IPS-18c (cell line): ENCODE results near the gene CCDC93.
"Not testable (repeated sequence)": the region's sequence is repeated elsewhere in the genome, so short reads cannot be mapped to it uniquely, and the experiment has no call there.

Source experiments
- H3K4me3 ChIP-seq: 2 replicates; pipeline ENCODE4 v1.7.0; 2013; ENCODE audit warnings: low read depth, mild to moderate bottlenecking, low read length, moderate library complexity; ENCODE audit not compliant: insufficient read depth
- H3K9me3 ChIP-seq: one replicate; pipeline ENCODE4 v1.6.1; 2013; ENCODE audit warnings: mild to moderate bottlenecking, low read length, moderate library complexity; ENCODE audit not compliant: control insufficient read depth, insufficient read depth

The CCDC93 gene

GRCh38 chr2:118049140-118049815, 35.4 kb upstream of the CCDC93 start:
- H3K9me3 ChIP-seq = no peaks in the 10 kb centered on the region
- H3K4me3 ChIP-seq = no peak overlapping the region

GRCh38 chr2:118048401-118048800, 34.5 kb upstream of the CCDC93 start:
- Histone ChIP-seq H3K9me3 (no peaks in the 10 kb centered on the region), H3K4me3 (no peak overlapping the region)

GRCh38 chr2:118047380-118047826, 33.5 kb upstream of the CCDC93 start:
- Histone ChIP-seq H3K4me3 (no peak overlapping the region), H3K9me3 (no peaks in the 10 kb centered on the region)

GRCh38 chr2:118046634-118047210, 32.9 kb upstream of the CCDC93 start:
- Histone ChIP-seq H3K9me3 (no peaks in the 10 kb centered on the region), H3K4me3 (no peak overlapping the region)

GRCh38 chr2:118045286-118045685, 31.4 kb upstream of the CCDC93 start:
- no peak overlapping the region for H3K4me3 ChIP-seq
- H3K9me3 ChIP-seq = no peaks in the 10 kb centered on the region

DNA sequence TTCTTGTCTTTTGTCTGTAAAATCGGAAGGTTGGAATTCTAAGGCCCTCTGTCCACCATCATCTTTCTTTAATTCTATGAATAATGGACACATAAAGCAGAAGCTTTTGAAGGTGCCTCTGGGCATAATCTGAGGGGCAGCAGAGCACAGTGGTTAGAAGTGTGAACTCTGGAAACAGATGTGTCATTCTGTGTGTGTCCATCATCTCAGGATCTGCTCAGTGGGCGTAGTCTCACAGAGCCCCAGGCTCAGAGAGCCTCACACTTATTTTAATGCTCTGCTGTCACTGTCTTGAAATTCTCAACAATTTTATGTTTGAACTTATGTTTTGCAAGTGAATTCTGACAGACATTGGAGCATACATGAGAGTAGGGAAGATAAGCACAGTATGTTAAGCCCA, 31.0 kb upstream of the CCDC93 start:
- Histone ChIP-seq H3K9me3 (no peaks in the 10 kb centered on the region), H3K4me3 (no peak overlapping the region)

DNA sequence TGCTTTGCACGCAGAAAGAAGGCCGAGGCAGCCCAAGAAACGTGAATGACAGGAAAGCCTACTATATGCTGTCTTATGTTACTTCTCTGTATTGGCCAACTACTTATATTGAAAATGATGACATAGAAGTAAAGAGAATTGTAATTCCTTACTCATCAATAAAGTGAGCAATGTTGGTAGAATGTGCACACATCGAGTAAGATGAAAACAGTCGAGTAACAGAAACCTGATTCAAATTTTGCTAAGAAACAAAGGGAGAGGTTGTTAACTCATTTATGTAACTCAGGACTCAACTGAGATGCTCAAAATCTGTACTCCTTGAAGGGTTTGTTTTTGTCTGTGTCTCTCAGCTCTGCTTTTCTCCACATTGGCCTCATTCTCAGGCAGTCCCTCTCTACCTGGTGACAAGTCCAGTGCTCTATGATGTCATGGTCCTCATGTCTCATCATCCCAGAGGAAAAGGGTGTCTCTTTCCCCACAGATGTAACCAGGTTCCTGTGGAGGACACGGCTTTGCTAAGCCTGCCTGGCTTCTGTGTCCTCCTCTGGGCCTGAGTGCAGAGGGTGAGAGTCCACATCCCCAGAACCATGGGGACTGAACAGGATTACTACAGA, 30.3 kb upstream of the CCDC93 start:
- Histone ChIP-seq H3K4me3 (no peak overlapping the region), H3K9me3 (no peaks in the 10 kb centered on the region)

- Histone ChIP-seq H3K9me3 (no peaks in the 10 kb centered on the region), H3K4me3 (no peak overlapping the region)
Observed at GRCh38 chr2:118040891-118041290, 27.0 kb upstream of the CCDC93 start.

DNA sequence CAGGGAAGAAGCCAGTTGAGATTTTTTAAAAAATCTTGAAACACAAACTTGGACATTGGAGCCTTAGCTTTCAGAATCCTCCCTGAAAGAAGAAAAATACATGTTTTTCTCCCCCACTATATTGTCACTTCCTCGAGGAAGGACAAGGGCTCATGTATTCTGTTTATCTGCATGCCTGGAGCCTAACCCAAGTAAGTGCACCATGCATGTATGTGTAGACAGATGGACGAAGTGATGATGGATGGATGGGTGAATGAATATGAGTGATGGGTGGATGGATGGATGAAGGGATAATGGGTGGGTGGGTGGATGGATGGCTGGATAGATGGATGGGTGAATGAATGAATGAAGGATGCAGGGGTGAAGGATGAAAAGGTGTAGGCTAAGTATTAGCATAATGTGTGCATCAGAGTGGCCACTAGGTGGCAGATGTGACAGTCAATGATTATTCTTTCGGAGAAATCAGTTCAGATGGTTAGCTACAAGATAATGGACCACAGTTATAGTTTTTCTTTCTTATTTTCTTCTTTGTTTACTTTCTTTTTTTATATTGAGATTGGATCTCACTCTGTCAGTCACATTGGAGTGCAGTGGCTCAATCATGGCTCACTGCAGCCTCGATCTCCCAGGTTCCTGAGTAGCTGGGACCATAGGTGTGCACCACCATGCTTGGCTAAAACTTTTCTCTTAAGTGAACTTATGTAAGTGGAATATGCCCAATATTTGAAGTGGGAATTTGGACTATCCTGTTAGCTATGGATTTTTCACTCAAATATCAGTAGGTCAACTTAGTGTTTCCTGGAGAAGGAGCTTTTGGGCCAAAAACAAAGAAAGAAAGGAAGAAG, 18.5 kb upstream of the CCDC93 start:
- Histone ChIP-seq H3K9me3 (no peaks in the 10 kb centered on the region), H3K4me3 (no peak overlapping the region)

- H3K4me3 ChIP-seq = no peak overlapping the region
- H3K9me3 ChIP-seq = no peaks in the 10 kb centered on the region
Observed at GRCh38 chr2:118031566-118031965, 17.7 kb upstream of the CCDC93 start.

DNA sequence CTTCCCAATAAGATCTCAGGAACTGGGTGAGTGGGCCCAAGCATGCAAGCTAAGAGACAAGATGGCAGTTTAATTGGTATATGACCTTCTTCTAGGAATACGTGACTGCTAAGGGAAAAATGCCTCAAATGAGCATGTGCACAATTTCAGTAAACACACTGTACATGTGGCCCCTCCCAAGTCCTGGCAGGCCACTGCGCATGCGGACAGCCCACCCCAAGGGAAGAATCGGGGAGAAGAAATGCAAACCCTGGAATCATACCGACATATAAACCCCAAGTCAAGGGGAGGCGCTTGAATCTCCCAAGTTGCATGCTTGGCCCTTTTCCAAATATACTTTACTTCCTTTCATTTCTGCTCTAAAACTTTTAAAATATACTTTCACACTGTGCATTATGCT, 15.2 kb upstream of the CCDC93 start:
- H3K4me3 ChIP-seq = no peak overlapping the region
- no peaks in the 10 kb centered on the region for H3K9me3 ChIP-seq

DNA sequence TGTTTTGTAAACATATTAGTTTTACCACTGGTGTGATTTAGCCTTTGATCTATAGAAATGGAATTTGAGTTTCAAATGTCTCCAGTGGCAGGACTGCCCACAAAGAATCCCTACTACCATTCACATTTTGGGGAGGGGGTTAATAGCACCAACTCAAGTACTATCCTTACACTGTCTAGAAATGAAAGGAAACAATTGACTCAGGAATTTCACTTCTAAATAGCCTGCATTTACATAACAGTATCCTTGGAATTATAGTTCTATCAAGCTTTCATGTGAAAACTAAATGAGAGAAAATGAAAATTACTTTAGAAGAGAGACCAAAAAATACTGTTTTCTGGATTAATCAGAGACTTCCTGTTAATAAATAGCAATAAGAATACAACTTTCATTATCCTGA, 7.5 kb upstream of the CCDC93 start:
- H3K9me3 ChIP-seq = no peaks in the 10 kb centered on the region
- H3K4me3 ChIP-seq = no peak overlapping the region

GRCh38 chr2:118019821-118020220, 6.0 kb upstream of the CCDC93 start:
- Histone ChIP-seq H3K4me3 (no peak overlapping the region), H3K9me3 (no peaks in the 10 kb centered on the region)

DNA sequence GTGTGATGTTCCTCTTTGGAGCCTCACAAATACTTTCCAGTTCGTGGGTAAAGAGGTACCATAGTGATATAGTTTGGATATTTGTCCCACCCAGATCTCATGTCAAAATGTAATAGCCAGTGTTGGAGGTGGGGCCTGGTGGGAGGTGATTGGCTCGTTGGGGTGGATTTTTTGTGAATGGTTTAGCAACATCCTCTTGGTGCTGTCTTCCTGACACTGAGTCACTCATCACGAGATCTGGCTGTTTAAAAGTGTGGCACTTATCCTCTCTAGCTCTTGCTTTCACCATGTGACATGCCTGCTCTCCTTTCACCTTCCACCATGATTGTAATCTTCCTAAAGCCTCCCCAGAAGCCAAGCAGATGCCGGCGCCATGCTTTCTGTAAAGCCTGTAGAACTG, 3.0 kb upstream of the CCDC93 start:
- Histone ChIP-seq H3K9me3 (no peaks in the 10 kb centered on the region), H3K4me3 (no peak overlapping the region)

DNA sequence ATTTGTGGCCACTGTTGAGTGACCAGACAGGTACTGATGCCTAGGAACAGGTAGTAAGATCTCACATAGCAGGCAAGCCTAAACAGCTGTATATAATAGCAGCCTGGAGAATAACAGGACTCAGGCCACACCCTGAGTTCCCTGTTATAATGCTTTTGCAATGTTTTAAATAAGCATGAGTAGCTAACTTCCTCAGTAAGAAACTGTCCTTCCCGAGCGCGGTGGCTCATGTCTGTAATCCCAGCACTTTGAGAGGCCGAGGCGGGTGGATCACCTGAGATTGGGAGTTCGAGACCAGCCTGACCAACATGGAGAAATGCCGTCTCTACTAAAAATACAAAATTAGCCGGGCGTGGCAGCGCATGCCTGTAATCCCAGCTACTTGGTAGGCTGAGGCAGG, 1.9 kb upstream of the CCDC93 start:
- H3K9me3 ChIP-seq, H3K4me3 ChIP-seq: not testable (repeated sequence)

GRCh38 chr2:118014492-118014824, 588 bp upstream of the CCDC93 start:
- Histone ChIP-seq H3K4me3 (peak overlapping the region; percentile 93), H3K9me3 (peaks cover 2% of the 10 kb centered on the region)

- peaks cover 2% of the 10 kb centered on the region for H3K9me3 ChIP-seq
- peak overlapping the region; percentile 93 for H3K4me3 ChIP-seq
Observed at GRCh38 chr2:118013221-118013723, 598 bp downstream of the CCDC93 start.

DNA sequence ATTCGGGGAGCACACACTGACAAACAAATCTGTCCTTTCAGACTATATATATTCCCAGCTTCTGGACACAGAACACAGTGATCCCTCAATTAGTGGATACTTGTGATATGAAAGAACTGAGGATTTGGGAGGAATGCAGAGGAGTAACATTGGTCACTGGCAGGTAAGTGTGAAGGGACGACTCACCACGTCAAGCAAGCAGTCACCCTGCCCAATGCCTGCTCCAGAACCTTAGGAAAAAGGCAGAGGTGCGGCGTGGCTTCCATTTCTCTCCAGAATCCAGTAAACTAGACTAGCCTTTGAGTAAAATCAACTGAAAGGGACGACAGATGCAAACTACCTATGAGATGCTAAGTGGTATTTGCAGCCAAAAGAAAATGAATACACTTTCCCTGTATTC, 1.1 kb downstream of the CCDC93 start:
- Histone ChIP-seq H3K9me3 (peaks cover 2% of the 10 kb centered on the region), H3K4me3 (peak overlapping the region; percentile 93)
